CD4-positive, alpha-beta T cell treated with Interleukin-12 subunit alpha and Interleukin-12 subunit beta, for 1 hour (primary cell): ENCODE results near the gene BSN.
"Not testable (repeated sequence)": the region's sequence is repeated elsewhere in the genome, so short reads cannot be mapped to it uniquely, and the experiment has no call there.

Source experiments
- DNase-seq: peaks from one replicate; pipeline ENCODE4 v3.0.0-alpha.2; 2020

Gene BSN

DNA sequence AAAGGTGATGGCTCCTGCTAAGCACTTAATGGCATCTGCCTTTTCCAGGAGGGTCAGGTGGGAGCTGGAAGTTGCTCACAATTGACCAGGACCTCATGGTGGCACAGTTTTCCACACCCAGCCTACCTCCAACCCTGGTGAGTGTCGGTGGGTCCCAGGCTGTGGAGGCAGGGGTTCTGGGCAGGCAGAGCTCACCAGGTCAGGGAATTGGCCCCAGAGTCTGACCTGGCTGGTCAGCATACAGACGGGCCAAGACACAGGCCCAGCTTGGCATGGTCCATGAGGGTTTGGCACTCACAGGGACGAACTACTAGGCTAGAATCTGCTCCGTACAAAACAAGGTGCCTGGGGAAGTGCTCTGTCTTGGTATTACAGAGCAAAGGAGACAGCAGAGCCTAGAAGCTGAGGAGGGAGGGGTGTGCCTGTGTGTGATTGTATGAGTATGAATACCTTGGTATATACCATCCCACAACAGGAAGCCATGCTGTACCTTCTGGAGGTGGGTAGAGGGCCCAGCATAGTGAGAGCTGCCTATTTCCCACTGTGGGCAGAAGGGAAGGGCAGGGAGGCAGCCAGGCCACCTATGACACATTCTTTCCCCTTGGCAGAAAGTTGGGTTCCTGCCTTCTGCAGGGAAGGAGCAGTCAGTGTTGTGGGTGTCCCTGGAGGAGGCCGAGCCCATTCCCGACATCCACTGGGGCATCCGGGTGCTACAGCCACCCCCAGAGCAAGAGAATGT lies 126.4 kb downstream of the BSN start:
- DNase-seq, result no peak

GRCh38 chr3:49681232-49681522 lies 126.9 kb downstream of the BSN start:
- DNase-seq, result no peak

DNA sequence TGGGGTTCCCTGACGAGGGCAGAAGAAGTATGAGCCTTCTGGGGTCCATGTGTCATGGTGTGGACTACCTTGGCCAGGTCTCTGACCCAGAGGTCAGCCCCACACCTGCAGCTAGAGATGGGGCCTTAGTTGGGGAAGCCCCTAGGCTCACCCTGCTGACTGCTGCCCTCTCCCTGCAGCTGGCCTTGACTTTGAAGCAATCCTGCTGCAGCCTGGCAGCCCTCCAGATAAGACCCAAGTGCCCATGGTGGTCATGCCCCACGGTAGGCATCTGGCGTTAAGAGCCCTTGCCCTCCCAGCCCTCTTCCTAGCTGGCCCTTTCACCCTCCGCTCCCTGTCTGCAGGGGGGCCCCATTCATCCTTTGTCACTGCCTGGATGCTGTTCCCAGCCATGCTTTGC lies 127.3 kb downstream of the BSN start:
- no peak for DNase-seq

GRCh38 chr3:49683162-49683561 lies 128.9 kb downstream of the BSN start:
- no peak for DNase-seq

DNA sequence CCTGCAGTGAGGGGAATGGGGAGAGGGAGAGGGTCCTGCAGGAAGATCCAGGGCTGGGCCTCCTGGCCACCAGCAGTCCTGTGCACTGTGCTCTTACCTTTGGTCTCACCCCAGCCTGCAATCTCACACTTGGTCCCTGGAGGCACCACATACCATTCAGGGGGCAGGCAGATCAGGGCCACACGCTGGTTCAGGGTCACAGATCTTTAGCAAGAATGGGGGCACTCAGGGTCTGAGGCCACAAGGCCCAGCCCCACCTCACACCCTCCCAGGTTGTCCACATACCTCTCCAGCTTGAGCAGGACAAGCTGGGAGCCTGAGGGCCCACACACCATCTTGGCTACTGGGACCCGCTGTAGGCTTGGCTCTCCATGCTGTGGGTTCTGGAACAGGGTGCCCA lies 130.2 kb downstream of the BSN start:
- not testable (repeated sequence) for DNase-seq

- not testable (repeated sequence) for DNase-seq
Observed at GRCh38 chr3:49685103-49685502, 130.8 kb downstream of the BSN start.

DNA sequence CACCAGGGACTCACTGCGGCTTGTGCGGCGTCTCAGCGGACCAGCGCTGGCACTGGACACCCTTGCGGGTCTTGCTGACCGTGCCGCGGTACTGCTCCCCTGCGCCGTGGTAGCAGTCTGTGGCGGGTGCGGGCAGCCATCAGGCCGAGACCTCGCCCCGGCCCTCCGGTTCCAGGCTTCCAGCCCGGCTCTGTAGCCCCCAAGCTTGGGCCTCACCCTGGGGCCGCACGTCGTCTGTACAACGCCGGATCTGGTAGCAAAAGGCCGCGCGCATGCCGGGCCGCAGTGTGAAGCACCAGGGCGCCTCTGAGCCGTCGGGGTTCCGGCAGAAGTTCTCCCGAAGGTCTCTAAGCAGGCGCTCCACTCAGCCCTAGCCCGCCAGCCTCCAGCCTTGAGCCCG lies 131.6 kb downstream of the BSN start:
- not testable (repeated sequence) for DNase-seq

- DNase-seq, result peak; percentile 41
Observed at GRCh38 chr3:49686346-49686745, 132.1 kb downstream of the BSN start.

- DNase-seq, result peak; percentile 48
Observed at GRCh38 chr3:49686769-49687423, 132.6 kb downstream of the BSN start.

DNA sequence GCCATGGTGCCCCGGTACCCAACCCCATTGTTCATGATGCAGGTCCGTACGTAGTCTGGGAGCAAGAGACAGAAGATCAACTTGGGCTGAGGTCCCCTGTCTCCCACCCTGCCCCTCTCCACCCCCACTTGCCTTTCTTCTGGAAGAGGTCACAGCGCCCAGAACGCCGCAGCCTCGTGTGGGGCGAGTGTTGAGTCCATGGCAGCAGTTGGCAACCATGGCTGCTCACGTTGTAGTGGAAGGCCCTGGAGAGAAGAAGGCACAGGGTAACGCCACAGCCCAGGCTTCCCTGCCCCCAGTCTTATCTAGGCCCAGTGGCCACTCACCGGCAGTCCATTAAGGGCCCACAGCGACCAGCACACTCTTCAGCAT lies 133.1 kb downstream of the BSN start:
- not testable (repeated sequence) for DNase-seq

DNA sequence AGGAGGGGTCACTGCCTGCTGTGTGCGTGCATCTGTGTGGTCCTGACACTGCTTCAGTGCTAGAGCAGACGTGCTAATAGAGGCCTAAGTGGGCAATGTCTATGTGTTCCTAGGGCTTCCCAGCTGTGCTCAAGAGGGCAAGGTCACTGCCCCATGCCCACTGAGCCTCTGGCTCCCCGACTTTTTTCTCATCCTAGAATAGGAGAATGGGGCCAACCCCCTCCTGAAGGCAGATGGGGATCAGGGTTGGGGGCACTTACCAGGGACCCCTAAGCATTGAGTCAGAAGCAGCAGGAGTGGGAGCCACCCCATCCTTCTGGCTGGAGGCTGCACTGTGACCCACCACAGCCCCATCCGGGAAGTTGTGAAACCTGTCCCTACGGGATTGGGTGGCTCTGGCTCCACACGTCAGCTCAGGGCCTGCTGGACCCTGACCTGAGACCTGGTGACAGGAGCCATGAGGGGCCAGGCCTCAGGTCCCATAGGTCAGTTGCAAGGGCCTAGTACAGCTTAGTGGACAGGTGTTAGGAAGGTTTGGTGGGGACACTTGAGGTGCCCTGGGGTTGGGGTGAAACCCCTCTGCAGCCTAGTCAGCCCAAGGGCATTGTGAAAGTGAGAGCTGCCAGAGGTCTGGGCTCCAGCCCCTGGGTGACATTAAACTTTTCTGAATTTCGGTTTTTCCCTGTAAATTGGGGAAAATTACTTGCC lies 134.2 kb downstream of the BSN start:
- DNase-seq, result not testable (repeated sequence)

GRCh38 chr3:49689046-49689907 lies 135.0 kb downstream of the BSN start, which contains the start of the genes MST1 and RNF123:
MST1 (minus strand) TSS chr3:49689474; CDS start chr3:49688691, 783 bp downstream.
RNF123 (plus strand) TSS chr3:49689557; CDS start chr3:49691166, 1,609 bp downstream.
- DNase-seq, result peak; percentile 93

- not testable (repeated sequence) for DNase-seq
Observed at GRCh38 chr3:49689908-49690624, 135.8 kb downstream of the BSN start.

DNA sequence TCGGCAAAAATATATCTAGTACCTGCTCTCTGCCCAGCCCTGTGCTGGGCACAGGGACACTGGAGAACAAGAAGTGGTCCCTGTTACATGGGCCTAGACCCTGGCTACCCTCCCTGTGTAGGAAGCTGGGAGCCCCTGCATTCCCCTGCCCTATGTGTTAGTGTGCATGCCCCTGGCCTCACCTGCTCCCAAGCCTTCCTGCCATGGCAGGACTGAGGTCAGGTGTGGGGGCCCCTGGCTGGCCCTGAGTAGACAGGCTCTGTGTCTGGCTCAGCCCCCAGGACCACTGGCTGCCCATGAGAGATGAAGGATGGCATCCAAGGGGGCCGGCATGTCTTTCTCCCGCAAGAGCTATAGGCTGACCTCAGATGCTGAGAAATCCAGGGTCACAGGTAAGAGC lies 136.6 kb downstream of the BSN start:
- not testable (repeated sequence) for DNase-seq

- not testable (repeated sequence) for DNase-seq
Observed at GRCh38 chr3:49691481-49691880, 137.2 kb downstream of the BSN start.

DNA sequence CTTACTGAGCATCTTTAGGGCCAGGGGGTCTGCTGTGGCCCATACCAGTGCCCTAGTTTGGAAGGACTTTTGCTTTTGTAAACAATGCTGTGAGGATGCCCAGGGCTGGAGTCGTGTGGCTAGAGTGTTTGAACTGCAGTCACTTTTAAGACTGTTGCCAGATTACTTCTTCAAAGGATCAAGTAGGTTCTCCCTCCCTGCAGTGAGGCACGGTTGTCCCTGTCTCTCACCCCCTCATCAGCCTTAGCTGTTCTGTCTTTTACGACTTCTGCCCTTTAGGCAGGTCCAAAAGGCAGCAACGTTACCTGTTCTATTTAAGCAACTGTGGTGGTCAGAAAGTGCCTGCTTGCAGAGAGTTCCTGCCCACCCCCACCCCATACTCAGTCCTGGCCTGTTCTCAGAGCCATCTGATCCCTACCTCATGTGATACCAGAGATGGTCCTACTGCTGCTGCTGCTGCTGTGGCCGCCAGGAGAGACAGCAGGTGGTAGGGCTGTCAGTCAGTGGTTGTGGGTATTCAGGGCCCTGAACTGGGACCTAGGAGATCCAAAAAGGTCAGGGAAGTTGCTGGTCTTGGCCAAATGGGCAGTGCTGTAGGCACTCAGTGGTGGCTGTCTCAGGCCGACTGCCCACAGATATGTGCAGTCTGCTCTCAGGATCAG lies 140.3 kb downstream of the BSN start:
- DNase-seq, result not testable (repeated sequence)

- DNase-seq, result not testable (repeated sequence)
Observed at GRCh38 chr3:49695350-49696015, 141.2 kb downstream of the BSN start.

GRCh38 chr3:49699281-49699979 lies 145.2 kb downstream of the BSN start:
- no peak for DNase-seq

GRCh38 chr3:49700014-49700413 lies 145.7 kb downstream of the BSN start:
- no peak for DNase-seq

DNA sequence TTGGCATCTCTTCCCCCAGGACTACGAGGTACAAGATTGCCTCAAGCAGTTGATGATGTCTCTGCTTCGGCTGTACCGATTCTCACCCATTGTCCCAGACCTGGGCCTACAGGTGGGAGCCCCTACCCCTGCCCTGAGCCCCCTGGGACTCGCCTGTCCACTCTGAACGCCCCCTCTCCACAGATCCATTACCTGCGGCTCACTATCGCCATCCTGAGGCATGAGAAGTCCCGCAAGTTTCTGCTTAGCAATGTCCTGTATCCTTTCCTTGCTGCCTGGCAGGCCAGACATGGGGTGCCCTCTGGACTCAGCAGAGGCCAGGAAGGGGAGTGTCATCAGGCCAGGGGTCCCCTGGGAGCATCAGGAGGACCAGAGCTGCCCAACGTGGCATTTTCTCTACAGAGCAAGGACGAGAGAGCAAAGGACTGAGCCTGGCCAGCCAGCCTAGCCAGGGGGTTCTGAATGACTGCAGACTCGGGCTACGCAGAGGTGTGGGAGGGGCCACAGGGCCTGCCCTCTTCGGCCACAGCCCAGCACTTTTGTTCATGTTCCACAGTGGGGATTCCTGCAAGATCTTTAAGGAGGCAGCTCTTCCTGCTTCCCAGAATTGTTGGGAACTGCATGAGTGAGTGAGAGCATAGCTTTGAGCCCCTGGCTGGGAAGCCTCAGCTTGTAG lies 146.3 kb downstream of the BSN start:
- no peak for DNase-seq
